Measurements from ENCODE around the gene PPP1R10. TPM values are rescaled to one million over a fixed set of nuclear protein-coding genes. Genes with fewer than 3 reads are reported as not detected.

PPP1R10 gene
- total RNA-seq, 1 experiment from 2014 or later = 121 TPM

- Histone ChIP-seq H3K4me1 (ENCODE audit: insufficient read depth, low read length, poor library complexity, severe bottlenecking) (no peaks in the 10 kb centered on the region), H3K27ac (ENCODE audit: low read depth, low read length, poor library complexity, severe bottlenecking) (peak overlapping the region; percentile 59), H3K4me3 (ENCODE audit: low read depth, low read length, poor library complexity, severe bottlenecking) (no peak overlapping the region), H3K36me3 (ENCODE audit: insufficient read depth, low read length, poor library complexity, severe bottlenecking) (peaks cover 67% of the 10 kb centered on the region), H3K27me3 (replicated peaks; ENCODE audit: insufficient read depth, low read depth, low read length, poor library complexity) (no peaks in the 10 kb centered on the region), H3K9me3 (ENCODE audit: low read depth, low read length, poor library complexity, severe bottlenecking) (no peaks in the 10 kb centered on the region)
- TF ChIP-seq CTCF (conservative IDR thresholded peaks at IDR 0.05; ENCODE audit: low read depth, low read length) (no peak), EZH2 (IDR thresholded peaks at IDR 0.05; ENCODE audit: borderline replicate concordance, low read depth, low read length, poor library complexity, severe bottlenecking) (no peak)
- ChIA-PET POLR2A (ENCODE audit: low non-redundant PET) (interaction anchor here (0.6 kb wide), 2 partner anchors 24 to 61 kb away, joined by 5 to 9 read pairs; no protein-coding TSS in a partner anchor), CTCF (interaction anchor here (0.6 kb wide), 1 partner anchor 25 kb away, joined by 7 read pairs; no protein-coding TSS in a partner anchor)
- DNase-seq (ENCODE audit: low spot score) = no peak
- BruUV-seq (replicated peaks) = no TSS peak
- intact Hi-C loops (cut with micrococcal nuclease; ENCODE audit: unreplicated experiment) = no loop called here
These were observed 26.0 kb downstream of the PPP1R10 start for GRCh38 chr6:30591008-30591407.

GRCh38 chr6:30590509-30590908, 26.5 kb downstream of the PPP1R10 start:
- Histone ChIP-seq H3K36me3 (ENCODE audit: insufficient read depth, low read length, poor library complexity, severe bottlenecking) (peaks cover 72% of the 10 kb centered on the region), H3K27ac (ENCODE audit: low read depth, low read length, poor library complexity, severe bottlenecking) (peak overlapping the region; percentile 59), H3K4me3 (ENCODE audit: low read depth, low read length, poor library complexity, severe bottlenecking) (no peak overlapping the region), H3K4me1 (ENCODE audit: insufficient read depth, low read length, poor library complexity, severe bottlenecking) (no peaks in the 10 kb centered on the region), H3K27me3 (replicated peaks; ENCODE audit: insufficient read depth, low read depth, low read length, poor library complexity) (no peaks in the 10 kb centered on the region), H3K9me3 (ENCODE audit: low read depth, low read length, poor library complexity, severe bottlenecking) (no peaks in the 10 kb centered on the region)
- no TSS peak for BruUV-seq (replicated peaks)
- no peak for DNase-seq (ENCODE audit: low spot score)
- intact Hi-C loops (cut with micrococcal nuclease; ENCODE audit: unreplicated experiment) = no loop called here
- POLR2A ChIA-PET (ENCODE audit: low non-redundant PET) = interaction anchor here (0.6 kb wide), 1 partner anchor 24 kb away, joined by 9 read pairs; no protein-coding TSS in a partner anchor
- TF ChIP-seq CTCF (conservative IDR thresholded peaks at IDR 0.05; ENCODE audit: low read depth, low read length) (no peak), EZH2 (IDR thresholded peaks at IDR 0.05; ENCODE audit: borderline replicate concordance, low read depth, low read length, poor library complexity, severe bottlenecking) (no peak)
- CTCF ChIA-PET = interaction anchor here (0.6 kb wide), 1 partner anchor 24 kb away, joined by 7 read pairs; no protein-coding TSS in a partner anchor

GRCh38 chr6:30589754-30590358, 27.2 kb downstream of the PPP1R10 start:
- TF ChIP-seq EZH2 (IDR thresholded peaks at IDR 0.05; ENCODE audit: borderline replicate concordance, low read depth, low read length, poor library complexity, severe bottlenecking) = no peak
- TF ChIP-seq CTCF (conservative IDR thresholded peaks at IDR 0.05; ENCODE audit: low read depth, low read length) = no peak
- ChIA-PET CTCF (no interaction called here), POLR2A (ENCODE audit: low non-redundant PET) (no interaction called here)
- peaks cover 78% of the 10 kb centered on the region for H3K36me3 ChIP-seq (ENCODE audit: insufficient read depth, low read length, poor library complexity, severe bottlenecking)
- H3K4me1 ChIP-seq (ENCODE audit: insufficient read depth, low read length, poor library complexity, severe bottlenecking) = no peaks in the 10 kb centered on the region
- no TSS peak for BruUV-seq (replicated peaks)
- H3K4me3 ChIP-seq (ENCODE audit: low read depth, low read length, poor library complexity, severe bottlenecking) = no peak overlapping the region
- H3K27ac ChIP-seq (ENCODE audit: low read depth, low read length, poor library complexity, severe bottlenecking) = no peak overlapping the region
- intact Hi-C loops (cut with micrococcal nuclease; ENCODE audit: unreplicated experiment) = no loop called here
- H3K9me3 ChIP-seq (ENCODE audit: low read depth, low read length, poor library complexity, severe bottlenecking) = no peaks in the 10 kb centered on the region
- H3K27me3 ChIP-seq (replicated peaks; ENCODE audit: insufficient read depth, low read depth, low read length, poor library complexity) = no peaks in the 10 kb centered on the region
- no peak for DNase-seq (ENCODE audit: low spot score)

All from A673 (cell line).